GM12878 (cell line): ENCODE measurements around the gene SLIT1. TPM values are rescaled to one million over a fixed set of nuclear protein-coding genes. Genes with fewer than 3 reads are reported as not detected.

Experiments used
- ATAC-seq: fragments of 200-7000 bp; cut with Tn5 transposase; 3 replicates; pipeline ENCODE4 v1.9.1; 2020; ENCODE audit warnings: mild to moderate bottlenecking, moderate library complexity
- BruUV-seq: library from RNA; stranded (reverse); fragments of 400-500 nt; replicated peaks from 2 replicates; lab custom pipeline; 2021; lab: Mats Ljungman, UMichigan
- CTCF ChIA-PET: fragments of 300-600 bp; sonication (Branson Sonifier 250); formaldehyde crosslinking; extraction: SDS; loops from one replicate; lab custom pipeline; 2021; ENCODE audit warnings: inconsistent platforms; lab: Yijun Ruan, JAX
- POLR2A ChIA-PET: fragments of 350-600 bp; formaldehyde crosslinking; extraction: SDS; loops from one replicate; lab custom pipeline; 2021; ENCODE audit warnings: inconsistent platforms; lab: Charles Lee
- RAD21 ChIA-PET: fragments of 300-600 bp; sonication (Branson Sonifier 250); formaldehyde crosslinking; loops from one replicate; lab custom pipeline; 2023; ENCODE audit warnings: antibody characterized with exemption; ENCODE audit not compliant: unreplicated experiment; lab: Charles Lee
- SMC1A ChIA-PET: fragments of 300-600 bp; sonication (Branson Sonifier 250); formaldehyde crosslinking; loops from one replicate; lab custom pipeline; 2023; ENCODE audit not compliant: unreplicated experiment, uncharacterized antibody; lab: Charles Lee
- DNase-seq: peaks from one replicate; pipeline ENCODE4 v3.0.0-alpha.2; 2011; ENCODE audit warnings: low read depth, low spot score
- FAIRE-seq: peaks from 3 replicates; lab custom pipeline; 2011; peaks lifted over from hg19 to GRCh38; lab: Jason Lieb, UNC
- H2AFZ ChIP-seq: 2 replicates; pipeline ENCODE4 v1.6.0; 2011; ENCODE audit warnings: low read depth, low read length, control low read depth; ENCODE audit not compliant: control insufficient read depth
- H3K27ac ChIP-seq: 2 replicates; pipeline ENCODE4 v1.5.1; 2011; ENCODE audit warnings: control low read depth; ENCODE audit not compliant: control insufficient read depth, insufficient read depth
- H3K27me3 ChIP-seq, 2 experiments: replicated peaks in 1 of 2; 2 replicates each; pipeline versions ENCODE4 v1.6.0 to v1.6.1; 2011; ENCODE audit warnings: low read length in 1 of 2; ENCODE audit not compliant: control insufficient read depth in 2 of 2, insufficient read depth in 2 of 2
- H3K36me3 ChIP-seq, 2 experiments: 2 replicates each; pipeline ENCODE4 v1.5.1; 2011; ENCODE audit warnings: low read length in 1 of 2; ENCODE audit not compliant: control insufficient read depth in 2 of 2, insufficient read depth in 2 of 2
- H3K4me1 ChIP-seq: 2 replicates; pipeline ENCODE4 v1.6.1; 2011; ENCODE audit warnings: mild to moderate bottlenecking, low read length, moderate library complexity, mixed read lengths; ENCODE audit not compliant: control insufficient read depth, insufficient read depth
- H3K4me2 ChIP-seq: 2 replicates; pipeline ENCODE4 v1.6.0; 2011; ENCODE audit warnings: control low read depth; ENCODE audit not compliant: control insufficient read depth, insufficient read depth
- H3K4me3 ChIP-seq: fragments of 200-600 bp; sonication (generic); 2 replicates; pipeline ENCODE4 v1.5.1; 2016
- H3K79me2 ChIP-seq: 2 replicates; pipeline ENCODE4 v1.6.0; 2011; ENCODE audit warnings: low read length; ENCODE audit not compliant: control insufficient read depth, insufficient read depth
- H3K9ac ChIP-seq: 2 replicates; pipeline ENCODE4 v1.8.0; 2011; ENCODE audit warnings: low read length, control low read depth, mixed read lengths; ENCODE audit not compliant: control insufficient read depth, insufficient read depth
- H3K9me3 ChIP-seq: replicated peaks from 3 replicates; pipeline ENCODE4 v1.5.1; 2011; ENCODE audit warnings: mild to moderate bottlenecking, low read length; ENCODE audit not compliant: control insufficient read depth, insufficient read depth
- H4K20me1 ChIP-seq: 2 replicates; pipeline ENCODE4 v1.6.0; 2011; ENCODE audit not compliant: control insufficient read depth, insufficient read depth
- HDAC2 ChIP-seq: fragments of 200-600 bp; sonication (generic); IDR thresholded peaks from 2 replicates; pipeline ENCODE4 v1.6.1; 2017
- IRF4 ChIP-seq: IDR thresholded peaks from 2 replicates; pipeline ENCODE4 v1.6.1; 2011; ENCODE audit warnings: low read depth, low read length
- MYC ChIP-seq: IDR thresholded peaks from 2 replicates; pipeline ENCODE4 v1.6.1; 2011; ENCODE audit warnings: mild to moderate bottlenecking, low read length, moderate library complexity, inconsistent platforms; ENCODE audit not compliant: insufficient read depth, insufficient replicate concordance, insufficient read length, severe bottlenecking
- PBX3 ChIP-seq: IDR thresholded peaks from 2 replicates; pipeline ENCODE4 v1.6.1; 2011; ENCODE audit warnings: mild to moderate bottlenecking, low read depth, low read length, moderate library complexity; ENCODE audit not compliant: insufficient replicate concordance
- RELA ChIP-seq: fragments of 450-650 bp; IDR thresholded peaks from 2 replicates; pipeline ENCODE4 v1.8.0; 2014; ENCODE audit warnings: borderline replicate concordance; ENCODE audit not compliant: partially characterized antibody
- YY1 ChIP-seq: IDR thresholded peaks from 2 replicates; pipeline ENCODE4 v1.6.1; 2011; ENCODE audit warnings: low read depth, mild to moderate bottlenecking, low read length
- ZNF384 ChIP-seq: IDR thresholded peaks from 2 replicates; pipeline ENCODE4 v1.6.1; 2012; ENCODE audit warnings: low read depth, mild to moderate bottlenecking, low read length, improper control_type of control experiment, borderline replicate concordance
- WGBS: methylation state at CpG from one replicate; pipeline ENCODE4 v1.1.6; 2016; ENCODE audit warnings: low lambda C conversion rate; ENCODE audit not compliant: insufficient replicate concordance, insufficient coverage; ENCODE audit errors: missing lambda C conversion rate; 5-methylcytosine and 5-hydroxymethylcytosine counted together
- in situ Hi-C: fragments of 300-500 bp; cut with MboI; formaldehyde crosslinking; loops from 9 replicates; pipeline ENCODE4 v1.14.3; 2018; ENCODE audit warnings: mixed read lengths
- intact Hi-C: fragments of 100-400 bp; cut with micrococcal nuclease; formaldehyde crosslinking; loops from one replicate; pipeline ENCODE4 v1.14.2; 2022; ENCODE audit not compliant: unreplicated experiment
- polyA plus RNA-seq, 11 experiments: library from polyadenylated mRNA; depleted of rRNA in 4 of 11; unstranded in 6 of 11; stranded (reverse) in 5 of 11; fragments of >200 nt; fragmentation: Nextera tagmentation in 4 of 11; fragmentation: Illumina TruSeq in 1 of 11; extraction: Ambion mirVana in 4 of 11; extraction: Trizol in 1 of 11; gene quantifications; 1 replicate in 1 of 11; 2 replicates in 10 of 11; pipeline versions ENCODE4 v1.2.1 to v1.2.3, GENCODE V29; 2011 to 2016; ENCODE audit warnings: inconsistent platforms in 2 of 11, missing spikeins in 2 of 11, low read depth in 1 of 11
- total RNA-seq, 4 experiments: library from RNA; depleted of rRNA in 3 of 4; stranded (reverse); fragments of >200 nt in 3 of 4; fragmentation: Illumina TruSeq in 1 of 4; extraction: Trizol in 1 of 4; gene quantifications; 2 replicates each; pipeline versions ENCODE4 v1.2.1 to v1.2.3, GENCODE V29; 2013 to 2021

Gene SLIT1
- total and polyA plus RNA-seq, 10 of the 15 experiments (the other 5 are each of a cell fraction or from before 2014, with no cell fraction given), result 0.04 to 0.19 (median 0.06) TPM; not detected in 4

DNA sequence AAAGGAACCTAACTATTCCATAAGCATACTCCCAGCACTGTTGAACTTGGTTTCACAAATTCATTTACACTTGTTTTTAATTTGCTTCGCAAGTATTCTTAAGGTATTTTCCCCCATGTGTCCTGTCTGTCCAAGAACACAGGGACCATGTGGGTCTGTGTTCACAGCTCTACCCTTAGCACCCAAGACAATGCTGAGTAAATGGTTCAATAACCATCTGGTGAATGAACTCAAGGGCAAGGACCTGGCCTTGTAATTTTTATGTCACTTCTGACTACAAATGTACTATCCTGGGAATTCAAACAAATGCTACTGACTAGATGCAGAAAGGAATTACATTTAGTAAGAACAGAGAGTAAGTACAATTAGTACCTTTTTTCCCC, 43.0 kb upstream of the SLIT1 start:
- FAIRE-seq (no peak), ATAC-seq (no peak), DNase-seq (no peak)
- no peaks in the 10 kb centered on the region for H3K79me2 ChIP-seq
- no peaks in the 10 kb centered on the region for H3K27me3 ChIP-seq
- H2AFZ ChIP-seq, result no peak overlapping the region
- no peak for TF ChIP-seq ZNF384
- TF ChIP-seq YY1, result no peak
- no peak for TF ChIP-seq HDAC2
- TF ChIP-seq IRF4, result no peak
- TF ChIP-seq RELA, result no peak
- no peak for TF ChIP-seq PBX3
- TF ChIP-seq MYC, result no peak
- 93% methylated on average over 1 of the region's 1 CpG for WGBS
- intact Hi-C loops (no loop called here), in situ Hi-C loops (no loop called here)
- BruUV-seq, result no TSS peak
- SMC1A ChIA-PET, result interaction anchor here (0.7 to 1.6 kb wide), 2 partner anchors 93 to 156 kb away, joined by 3 to 7 read pairs; no protein-coding TSS in a partner anchor
- CTCF ChIA-PET, result interaction anchor here (1.3 kb wide), 2 partner anchors 19 to 204 kb away, joined by 3 to 4 read pairs; no protein-coding TSS in a partner anchor
- no peak overlapping the region for H3K27ac ChIP-seq
- no peak overlapping the region for H3K9ac ChIP-seq
- H4K20me1 ChIP-seq, result no peaks in the 10 kb centered on the region
- H3K9me3 ChIP-seq, result no peaks in the 10 kb centered on the region
- H3K36me3 ChIP-seq, result peaks cover 3 to 7% of the 10 kb centered on the region in 2 experiments; a peak in 3 of 4 replicates
- no peak overlapping the region for H3K4me2 ChIP-seq
- no peaks in the 10 kb centered on the region for H3K4me1 ChIP-seq
- POLR2A ChIA-PET, result interaction anchor here (0.5 kb wide), 1 partner anchor 16 kb away, joined by 7 read pairs; no protein-coding TSS in a partner anchor
- H3K4me3 ChIP-seq, result no peak overlapping the region
- RAD21 ChIA-PET, result no interaction called here
